Measurements from ENCODE around the gene UTP20.

UTP20 gene

GRCh38 chr12:101299346-101299745 lies 19.4 kb downstream of the UTP20 start:
- H3K9me3 Mint-ChIP-seq (ENCODE audit: low read depth) = no peaks in the 10 kb centered on the region
- H3K36me3 Mint-ChIP-seq = peaks cover 24% of the 10 kb centered on the region
- no peaks in the 10 kb centered on the region for H3K27me3 Mint-ChIP-seq
- H3K4me3 Mint-ChIP-seq = no peak overlapping the region
- no peak overlapping the region for H3K27ac Mint-ChIP-seq
- no peaks in the 10 kb centered on the region for H3K4me1 Mint-ChIP-seq (ENCODE audit: low read depth)

GRCh38 chr12:101299931-101300330 lies 20.0 kb downstream of the UTP20 start:
- no peaks in the 10 kb centered on the region for H3K4me1 Mint-ChIP-seq (ENCODE audit: low read depth)
- H3K9me3 Mint-ChIP-seq (ENCODE audit: low read depth) = no peaks in the 10 kb centered on the region
- no peaks in the 10 kb centered on the region for H3K27me3 Mint-ChIP-seq
- peaks cover 22% of the 10 kb centered on the region for H3K36me3 Mint-ChIP-seq
- H3K4me3 Mint-ChIP-seq = no peak overlapping the region
- H3K27ac Mint-ChIP-seq = no peak overlapping the region

GRCh38 chr12:101302741-101303140 lies 22.8 kb downstream of the UTP20 start:
- Mint-ChIP-seq H3K27ac (no peak overlapping the region), H3K27me3 (no peaks in the 10 kb centered on the region), H3K36me3 (peaks cover 27% of the 10 kb centered on the region), H3K4me1 (ENCODE audit: low read depth) (no peaks in the 10 kb centered on the region), H3K9me3 (ENCODE audit: low read depth) (no peaks in the 10 kb centered on the region), H3K4me3 (no peak overlapping the region)

GRCh38 chr12:101305226-101305779 lies 25.4 kb downstream of the UTP20 start:
- Mint-ChIP-seq H3K4me1 (ENCODE audit: low read depth) (no peaks in the 10 kb centered on the region), H3K36me3 (peaks cover 17% of the 10 kb centered on the region), H3K27ac (no peak overlapping the region), H3K9me3 (ENCODE audit: low read depth) (no peaks in the 10 kb centered on the region), H3K4me3 (no peak overlapping the region), H3K27me3 (no peaks in the 10 kb centered on the region)

- H3K27ac Mint-ChIP-seq = no peak overlapping the region
- no peaks in the 10 kb centered on the region for H3K4me1 Mint-ChIP-seq (ENCODE audit: low read depth)
- H3K36me3 Mint-ChIP-seq = peaks cover 18% of the 10 kb centered on the region
- no peaks in the 10 kb centered on the region for H3K9me3 Mint-ChIP-seq (ENCODE audit: low read depth)
- no peak overlapping the region for H3K4me3 Mint-ChIP-seq
- H3K27me3 Mint-ChIP-seq = no peaks in the 10 kb centered on the region
Measured at GRCh38 chr12:101305794-101306193, 25.9 kb downstream of the UTP20 start.

- no peak overlapping the region for H3K27ac Mint-ChIP-seq
- H3K27me3 Mint-ChIP-seq = no peaks in the 10 kb centered on the region
- H3K4me3 Mint-ChIP-seq = no peak overlapping the region
- H3K4me1 Mint-ChIP-seq (ENCODE audit: low read depth) = no peaks in the 10 kb centered on the region
- peaks cover 5% of the 10 kb centered on the region for H3K36me3 Mint-ChIP-seq
- no peaks in the 10 kb centered on the region for H3K9me3 Mint-ChIP-seq (ENCODE audit: low read depth)
Measured at GRCh38 chr12:101322480-101322879, 42.6 kb downstream of the UTP20 start.

GRCh38 chr12:101323255-101323654 lies 43.4 kb downstream of the UTP20 start:
- H3K9me3 Mint-ChIP-seq (ENCODE audit: low read depth) = no peaks in the 10 kb centered on the region
- no peak overlapping the region for H3K27ac Mint-ChIP-seq
- no peak overlapping the region for H3K4me3 Mint-ChIP-seq
- no peaks in the 10 kb centered on the region for H3K27me3 Mint-ChIP-seq
- H3K36me3 Mint-ChIP-seq = peaks cover 7% of the 10 kb centered on the region
- no peaks in the 10 kb centered on the region for H3K4me1 Mint-ChIP-seq (ENCODE audit: low read depth)

GRCh38 chr12:101325590-101325989 lies 45.7 kb downstream of the UTP20 start:
- H3K27ac Mint-ChIP-seq = no peak overlapping the region
- H3K4me1 Mint-ChIP-seq (ENCODE audit: low read depth) = no peaks in the 10 kb centered on the region
- H3K36me3 Mint-ChIP-seq = peaks cover 20% of the 10 kb centered on the region
- H3K9me3 Mint-ChIP-seq (ENCODE audit: low read depth) = no peaks in the 10 kb centered on the region
- H3K27me3 Mint-ChIP-seq = no peaks in the 10 kb centered on the region
- no peak overlapping the region for H3K4me3 Mint-ChIP-seq

GRCh38 chr12:101327051-101327450 lies 47.1 kb downstream of the UTP20 start:
- Mint-ChIP-seq H3K27ac (no peak overlapping the region), H3K4me1 (ENCODE audit: low read depth) (no peaks in the 10 kb centered on the region), H3K4me3 (no peak overlapping the region), H3K27me3 (no peaks in the 10 kb centered on the region), H3K9me3 (ENCODE audit: low read depth) (no peaks in the 10 kb centered on the region), H3K36me3 (peaks cover 22% of the 10 kb centered on the region)

GRCh38 chr12:101327546-101327945 lies 47.6 kb downstream of the UTP20 start:
- Mint-ChIP-seq H3K4me1 (ENCODE audit: low read depth) (no peaks in the 10 kb centered on the region), H3K36me3 (peaks cover 26% of the 10 kb centered on the region), H3K9me3 (ENCODE audit: low read depth) (no peaks in the 10 kb centered on the region)

GRCh38 chr12:101328917-101329316 lies 49.0 kb downstream of the UTP20 start:
- H3K36me3 Mint-ChIP-seq = peaks cover 29% of the 10 kb centered on the region
- no peak overlapping the region for H3K27ac Mint-ChIP-seq

More at GRCh38 chr12:101327546-101327945, 47.6 kb downstream of the UTP20 start:
- Mint-ChIP-seq H3K4me3 (no peak overlapping the region), H3K27me3 (no peaks in the 10 kb centered on the region), H3K27ac (no peak overlapping the region)

GRCh38 chr12:101330631-101331030 lies 50.7 kb downstream of the UTP20 start:
- H3K36me3 Mint-ChIP-seq = peaks cover 32% of the 10 kb centered on the region
- no peak overlapping the region for H3K4me3 Mint-ChIP-seq
- no peak overlapping the region for H3K27ac Mint-ChIP-seq
- H3K4me1 Mint-ChIP-seq (ENCODE audit: low read depth) = no peaks in the 10 kb centered on the region
- no peaks in the 10 kb centered on the region for H3K27me3 Mint-ChIP-seq
- H3K9me3 Mint-ChIP-seq (ENCODE audit: low read depth) = no peaks in the 10 kb centered on the region

More at GRCh38 chr12:101328917-101329316, 49.0 kb downstream of the UTP20 start:
- Mint-ChIP-seq H3K4me1 (ENCODE audit: low read depth) (no peaks in the 10 kb centered on the region), H3K9me3 (ENCODE audit: low read depth) (no peaks in the 10 kb centered on the region), H3K27me3 (no peaks in the 10 kb centered on the region), H3K4me3 (no peak overlapping the region)

- Mint-ChIP-seq H3K4me1 (ENCODE audit: low read depth) (no peaks in the 10 kb centered on the region), H3K27me3 (no peaks in the 10 kb centered on the region), H3K9me3 (ENCODE audit: low read depth) (no peaks in the 10 kb centered on the region), H3K4me3 (no peak overlapping the region), H3K36me3 (peaks cover 23% of the 10 kb centered on the region), H3K27ac (no peak overlapping the region)
Measured at GRCh38 chr12:101336437-101336836, 56.5 kb downstream of the UTP20 start.

GRCh38 chr12:101338087-101338486 lies 58.2 kb downstream of the UTP20 start:
- peaks cover 17% of the 10 kb centered on the region for H3K36me3 Mint-ChIP-seq
- no peaks in the 10 kb centered on the region for H3K27me3 Mint-ChIP-seq
- no peak overlapping the region for H3K4me3 Mint-ChIP-seq
- H3K4me1 Mint-ChIP-seq (ENCODE audit: low read depth) = no peaks in the 10 kb centered on the region
- H3K9me3 Mint-ChIP-seq (ENCODE audit: low read depth) = no peaks in the 10 kb centered on the region
- no peak overlapping the region for H3K27ac Mint-ChIP-seq

GRCh38 chr12:101343893-101344292 lies 64.0 kb downstream of the UTP20 start:
- Mint-ChIP-seq H3K9me3 (ENCODE audit: low read depth) (no peaks in the 10 kb centered on the region), H3K27ac (no peak overlapping the region), H3K27me3 (no peaks in the 10 kb centered on the region), H3K36me3 (peaks cover 31% of the 10 kb centered on the region), H3K4me3 (no peak overlapping the region), H3K4me1 (ENCODE audit: low read depth) (no peaks in the 10 kb centered on the region)

- H3K27ac Mint-ChIP-seq = no peak overlapping the region
- H3K9me3 Mint-ChIP-seq (ENCODE audit: low read depth) = no peaks in the 10 kb centered on the region
- no peaks in the 10 kb centered on the region for H3K27me3 Mint-ChIP-seq
- no peaks in the 10 kb centered on the region for H3K4me1 Mint-ChIP-seq (ENCODE audit: low read depth)
- no peak overlapping the region for H3K4me3 Mint-ChIP-seq
- peaks cover 26% of the 10 kb centered on the region for H3K36me3 Mint-ChIP-seq
Measured at GRCh38 chr12:101351682-101352081, 71.8 kb downstream of the UTP20 start.

Measured in activated naive CD8-positive, alpha-beta T cell (primary cell).